Memory B cell (primary cell): ENCODE data around the gene RSPO1.
A peak's percentile ranks its signal among the peaks of the same experiment; 100 is the strongest.

Experiments used
- ATAC-seq: fragments of 150-1000 bp; cut with Tn5 transposase; 2 replicates; pipeline ENCODE4 v1.10.0; 2021; ENCODE audit warnings: low read depth, mild to moderate bottlenecking, moderate library complexity
- DNase-seq, 2 donors: peaks; one replicate each; pipeline ENCODE4 v3.0.0; 2022; ENCODE audit warnings: low spot score in 2 of 2
- H3K27ac Mint-ChIP-seq: one replicate; pipeline ENCODE4 v1.8.0; 2022; ENCODE audit warnings: mild to moderate bottlenecking, moderate library complexity, mixed read lengths
- H3K27me3 Mint-ChIP-seq: one replicate; pipeline ENCODE4 v1.8.0; 2022; ENCODE audit warnings: mixed read lengths
- H3K36me3 Mint-ChIP-seq: one replicate; pipeline ENCODE4 v1.8.0; 2022; ENCODE audit warnings: mild to moderate bottlenecking, mixed read lengths
- H3K4me1 Mint-ChIP-seq: one replicate; pipeline ENCODE4 v1.8.0; 2022; ENCODE audit warnings: mixed read lengths
- H3K4me3 Mint-ChIP-seq: one replicate; pipeline ENCODE4 v1.8.0; 2022; ENCODE audit warnings: mild to moderate bottlenecking, moderate library complexity, mixed read lengths
- H3K9me3 Mint-ChIP-seq: one replicate; pipeline ENCODE4 v1.8.0; 2022; ENCODE audit warnings: mixed read lengths

Gene RSPO1

DNA sequence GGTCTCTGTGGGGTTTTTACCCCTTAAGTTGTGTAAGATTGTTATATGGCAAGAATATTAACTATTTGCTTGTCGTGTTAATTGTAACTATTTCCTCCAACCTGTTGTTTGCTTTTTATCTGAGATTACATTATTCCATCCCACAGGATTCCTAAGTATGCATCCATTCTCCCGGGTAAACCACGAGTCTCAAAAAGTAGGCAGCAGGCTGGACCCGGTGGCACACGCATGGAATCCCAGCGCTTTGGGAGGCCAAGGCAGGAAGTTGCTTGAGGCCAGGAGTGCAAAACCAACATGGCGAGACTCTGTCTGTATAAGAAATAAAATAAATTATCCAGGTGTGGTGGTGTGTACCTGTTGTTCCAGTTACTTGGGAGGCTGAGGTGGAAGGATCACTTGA lies 12.6 kb upstream of the RSPO1 start:
- DNase-seq (no peak), ATAC-seq (no peak)
- Mint-ChIP-seq H3K36me3 (no peaks in the 10 kb centered on the region), H3K9me3 (no peaks in the 10 kb centered on the region), H3K27ac (no peak overlapping the region), H3K27me3 (peaks cover 4% of the 10 kb centered on the region), H3K4me1 (no peaks in the 10 kb centered on the region), H3K4me3 (no peak overlapping the region)

DNA sequence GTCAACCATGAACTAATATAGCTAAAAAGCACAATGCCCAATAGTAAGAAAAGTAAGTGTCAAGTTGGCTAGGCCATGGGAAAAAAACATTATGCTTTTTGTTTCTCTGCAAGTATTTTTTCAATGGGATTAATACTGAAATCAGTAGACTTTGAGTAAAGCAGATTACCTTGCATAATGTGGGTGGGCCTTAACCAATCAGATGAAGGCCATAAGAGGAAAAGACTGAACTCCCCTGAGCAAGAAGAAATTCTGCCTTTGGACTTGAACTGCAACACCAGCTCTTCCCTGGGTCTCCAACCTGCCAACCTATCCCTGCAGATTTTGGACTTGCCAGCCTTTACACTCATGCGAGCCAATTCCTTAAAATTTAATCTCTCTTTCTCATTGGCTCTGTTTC lies 6.4 kb upstream of the RSPO1 start:
- no peak for ATAC-seq
- H3K4me1 Mint-ChIP-seq = no peaks in the 10 kb centered on the region

DNA sequence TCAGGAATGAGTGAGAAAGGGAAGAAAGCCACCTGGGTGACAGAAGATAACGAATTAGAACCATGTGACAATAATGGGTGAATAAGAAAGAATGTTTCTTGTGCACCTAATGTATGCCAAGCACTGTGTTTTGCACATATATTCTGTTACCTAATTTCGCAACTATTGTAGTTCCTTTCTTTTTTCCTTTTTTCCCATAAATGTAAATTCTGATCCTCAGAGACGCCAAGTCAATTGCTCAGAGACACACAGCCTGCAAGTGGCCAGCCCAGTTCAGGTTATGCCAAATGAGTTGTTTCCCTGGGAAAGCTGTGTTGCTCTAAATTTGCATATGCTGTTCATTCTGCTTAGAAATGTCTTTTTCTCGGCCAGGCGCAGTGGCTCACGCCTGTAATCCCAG lies 1.7 kb upstream of the RSPO1 start:
- DNase-seq (no peak), ATAC-seq (no peak)
- peaks cover 6% of the 10 kb centered on the region for H3K4me1 Mint-ChIP-seq
- no peaks in the 10 kb centered on the region for H3K36me3 Mint-ChIP-seq
- H3K27ac Mint-ChIP-seq = no peak overlapping the region
- no peaks in the 10 kb centered on the region for H3K9me3 Mint-ChIP-seq
- no peak overlapping the region for H3K4me3 Mint-ChIP-seq
- H3K27me3 Mint-ChIP-seq = peaks cover 37% of the 10 kb centered on the region

More for the DNA sequence above, 6.4 kb upstream of the RSPO1 start:
- no peak for DNase-seq
- H3K4me3 Mint-ChIP-seq = no peak overlapping the region
- H3K27me3 Mint-ChIP-seq = peaks cover 12% of the 10 kb centered on the region
- H3K27ac Mint-ChIP-seq = no peak overlapping the region
- H3K36me3 Mint-ChIP-seq = no peaks in the 10 kb centered on the region
- H3K9me3 Mint-ChIP-seq = no peaks in the 10 kb centered on the region

DNA sequence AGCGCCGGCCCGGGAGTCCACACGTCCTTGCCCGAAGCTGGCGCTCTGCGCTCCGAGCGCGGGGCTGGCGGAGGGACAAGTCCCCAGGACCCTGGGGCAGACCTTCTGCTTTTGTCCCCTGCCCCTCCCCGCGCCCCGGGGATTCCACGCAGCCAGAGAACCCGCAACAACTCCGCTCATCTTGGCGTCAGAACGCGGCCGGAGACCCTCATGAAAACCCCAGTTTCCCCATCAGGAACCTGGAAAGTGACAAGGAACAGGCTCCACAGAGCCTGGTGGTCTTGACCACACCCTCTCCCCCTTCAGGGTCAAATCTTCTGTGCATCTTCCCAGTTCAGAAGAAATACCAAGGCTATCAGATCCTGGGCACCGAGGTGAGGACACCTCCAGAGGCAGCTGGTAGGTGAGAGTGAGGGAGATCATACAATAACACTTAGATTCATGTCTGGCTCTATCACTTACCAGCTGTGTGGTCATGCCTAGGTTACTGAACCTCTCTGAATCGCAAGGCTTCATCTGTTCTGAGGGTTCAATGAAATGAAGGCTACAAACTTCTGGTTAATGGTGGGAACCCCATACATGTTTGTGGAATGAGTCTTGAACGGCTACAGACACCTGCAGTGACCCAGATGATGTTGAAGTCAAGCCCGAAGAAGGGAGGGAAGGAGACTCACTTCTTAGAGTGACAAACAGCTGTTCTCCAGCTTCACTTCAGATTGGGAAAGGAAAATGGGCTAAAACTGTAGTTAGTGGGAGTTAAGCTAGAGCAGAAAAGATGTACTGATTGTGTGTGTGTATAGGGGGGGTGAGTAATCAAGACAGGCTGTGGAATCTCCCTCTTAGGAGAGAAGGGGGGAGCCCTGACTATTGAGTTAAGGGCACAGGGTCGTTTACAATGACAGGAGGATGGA lies 555 bp upstream of the RSPO1 start:
- Mint-ChIP-seq H3K9me3 (no peaks in the 10 kb centered on the region), H3K4me1 (peaks cover 8% of the 10 kb centered on the region), H3K27ac (no peak overlapping the region), H3K36me3 (no peaks in the 10 kb centered on the region), H3K4me3 (peak overlapping the region; percentile 35), H3K27me3 (peaks cover 46% of the 10 kb centered on the region)
- DNase-seq (no peak), ATAC-seq (no peak)

DNA sequence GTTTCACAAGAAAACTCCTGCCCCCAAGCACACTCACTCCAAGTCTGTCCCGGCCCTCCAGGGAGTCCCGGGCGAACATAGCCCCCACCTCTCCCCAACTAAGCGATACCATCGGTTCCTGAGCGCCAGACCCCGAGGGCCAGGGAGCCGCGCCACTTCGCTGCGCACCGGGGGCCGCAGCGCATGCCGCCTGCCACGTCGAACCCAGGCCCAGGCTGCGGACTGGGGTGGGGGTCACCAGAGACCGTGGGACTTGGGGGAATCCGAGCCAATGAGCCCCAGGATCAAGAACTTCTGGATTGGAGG lies 801 bp downstream of the RSPO1 start:
- Mint-ChIP-seq H3K27me3 (peaks cover 44% of the 10 kb centered on the region), H3K9me3 (no peaks in the 10 kb centered on the region), H3K4me3 (peak overlapping the region; percentile 2), H3K4me1 (peaks cover 8% of the 10 kb centered on the region), H3K36me3 (no peaks in the 10 kb centered on the region), H3K27ac (no peak overlapping the region)
- DNase-seq (no peak), ATAC-seq (no peak)

DNA sequence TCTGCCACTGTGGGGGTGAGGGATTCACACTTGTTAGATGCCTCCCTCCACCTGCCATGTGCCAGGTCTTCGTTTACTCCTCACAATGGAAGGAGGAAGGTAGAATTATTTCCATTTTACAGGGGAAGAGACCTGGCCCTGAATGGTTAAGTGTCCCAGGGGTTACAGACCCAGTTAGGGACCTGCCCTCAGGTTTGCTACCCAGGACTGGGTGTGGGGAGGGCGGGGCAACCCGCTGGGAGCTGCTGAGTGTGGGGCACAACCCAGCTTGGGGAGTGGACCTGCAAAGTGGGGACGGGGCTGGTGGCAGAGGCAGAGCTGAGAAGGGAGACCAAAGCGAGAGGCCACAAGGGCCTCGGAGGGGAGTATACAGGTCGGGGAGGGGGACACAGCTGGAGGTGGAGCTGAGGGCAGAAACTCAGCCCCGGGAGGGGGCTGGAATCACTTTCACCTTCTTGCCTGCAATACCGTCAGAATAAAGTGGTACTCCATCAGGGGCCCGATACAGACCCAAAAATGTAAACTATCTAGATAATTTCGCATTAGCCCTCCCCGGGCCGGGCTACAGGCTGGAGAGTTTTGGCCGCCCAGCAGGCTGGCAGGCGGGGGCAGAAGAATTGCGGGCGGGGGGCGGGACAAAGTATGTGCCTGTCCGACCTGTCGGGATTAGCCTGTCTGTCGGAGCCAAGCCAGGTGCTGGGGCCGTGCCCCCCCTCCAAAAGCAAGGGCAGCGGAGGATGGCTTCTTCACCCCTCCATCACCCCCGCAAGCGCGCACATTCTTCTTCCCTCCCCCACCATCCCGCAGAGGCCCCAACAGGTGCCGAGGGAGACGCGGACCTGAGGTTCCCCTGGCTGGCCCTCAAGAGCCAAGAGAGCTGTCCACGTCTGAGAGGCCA lies 1.4 kb downstream of the RSPO1 start:
- peaks cover 44% of the 10 kb centered on the region for H3K27me3 Mint-ChIP-seq
- peak overlapping the region; percentile 53 for H3K4me3 Mint-ChIP-seq
- H3K36me3 Mint-ChIP-seq = no peaks in the 10 kb centered on the region
- DNase-seq = no peak
- H3K4me1 Mint-ChIP-seq = peaks cover 8% of the 10 kb centered on the region
- ATAC-seq = no peak
- no peaks in the 10 kb centered on the region for H3K9me3 Mint-ChIP-seq
- no peak overlapping the region for H3K27ac Mint-ChIP-seq

DNA sequence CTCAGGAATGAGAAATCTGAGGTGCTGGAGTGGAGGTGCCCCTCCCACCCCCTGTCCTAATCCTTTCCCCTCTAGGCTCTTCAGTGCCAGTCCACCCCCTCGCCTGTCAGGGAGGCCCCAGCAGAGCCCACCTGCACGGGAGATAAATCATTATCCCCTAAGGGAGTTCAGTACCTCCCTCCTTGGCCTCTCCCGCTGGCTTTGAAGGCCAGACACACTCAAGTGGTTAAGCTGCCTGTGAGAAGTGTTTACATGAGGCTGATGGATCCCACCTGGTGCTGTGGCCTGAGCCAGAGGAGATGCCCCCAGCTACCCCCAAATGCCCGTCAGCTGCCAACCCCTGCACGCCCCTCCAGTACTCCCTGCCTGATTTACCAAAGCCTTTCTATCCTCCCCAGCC lies 3.7 kb downstream of the RSPO1 start:
- H3K4me1 Mint-ChIP-seq = peaks cover 8% of the 10 kb centered on the region

DNA sequence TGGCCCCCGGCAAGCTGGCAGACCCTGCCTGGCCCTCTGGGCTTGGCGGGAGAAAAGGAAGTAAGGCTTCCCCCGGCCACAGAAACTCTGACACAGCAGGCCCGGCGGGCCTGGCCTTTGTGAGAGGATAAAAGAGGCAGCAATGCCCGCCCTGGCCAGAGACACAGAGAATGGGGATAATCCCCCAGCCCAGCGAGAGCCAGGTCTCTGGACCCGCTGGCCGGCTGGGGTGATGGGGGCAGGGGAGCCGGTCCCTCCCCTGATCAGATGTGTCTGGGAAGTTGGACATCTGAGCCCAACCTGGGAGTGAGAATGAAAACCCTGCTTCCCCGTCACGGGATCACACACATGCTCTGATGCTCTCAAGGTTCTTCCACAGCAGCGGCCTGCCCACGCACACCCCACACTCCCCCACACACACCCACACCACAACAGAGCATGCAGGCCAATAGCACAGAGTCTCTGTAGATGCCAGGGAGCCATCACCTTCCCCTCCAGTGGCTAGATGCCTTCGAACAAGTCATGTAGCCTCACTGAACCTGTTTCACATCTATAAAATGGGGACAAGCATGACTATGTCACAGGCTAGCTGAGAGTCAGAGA lies 4.2 kb downstream of the RSPO1 start:
- peak; percentile 29 for ATAC-seq

More for the DNA sequence above, 3.7 kb downstream of the RSPO1 start:
- H3K9me3 Mint-ChIP-seq = no peaks in the 10 kb centered on the region
- no peak for ATAC-seq
- peaks cover 45% of the 10 kb centered on the region for H3K27me3 Mint-ChIP-seq
- no peak overlapping the region for H3K4me3 Mint-ChIP-seq
- no peak overlapping the region for H3K27ac Mint-ChIP-seq
- H3K36me3 Mint-ChIP-seq = no peaks in the 10 kb centered on the region
- no peak for DNase-seq

DNA sequence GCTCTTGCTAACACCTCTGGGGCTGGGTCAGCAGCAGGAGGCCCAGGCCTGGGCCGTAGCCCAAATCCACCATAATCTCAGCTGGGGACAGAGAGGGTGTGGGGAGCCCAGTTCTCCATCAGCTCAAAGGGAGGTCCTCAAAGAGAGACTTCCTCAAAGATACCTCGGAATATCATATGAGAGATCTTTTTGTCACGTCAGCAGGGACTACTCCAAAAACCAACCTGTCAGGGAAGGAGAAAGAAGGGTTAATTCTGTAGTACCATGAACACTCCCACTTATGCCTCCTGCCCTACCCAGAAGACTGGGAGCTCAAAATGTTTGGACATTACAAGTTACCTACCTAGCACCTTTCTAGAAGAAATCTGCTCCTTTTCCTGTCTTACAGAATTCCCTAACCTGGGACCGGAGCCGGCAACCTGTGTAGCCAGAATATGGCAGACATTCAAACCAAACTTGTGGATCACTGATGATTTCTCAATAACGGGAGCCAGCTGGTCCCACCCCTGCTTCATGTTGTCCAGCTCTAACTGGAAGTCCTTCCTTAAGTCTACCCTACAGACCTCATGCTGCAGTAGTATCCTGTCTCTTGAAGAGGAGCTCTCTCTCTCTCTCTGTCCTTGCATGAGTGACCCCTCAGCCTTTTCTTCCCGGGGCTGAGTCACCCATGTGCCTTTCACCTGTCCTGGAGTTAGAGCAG lies 4.8 kb downstream of the RSPO1 start:
- peaks cover 5% of the 10 kb centered on the region for H3K4me1 Mint-ChIP-seq
- ATAC-seq (no peak), DNase-seq (no peak)
- no peaks in the 10 kb centered on the region for H3K36me3 Mint-ChIP-seq
- no peak overlapping the region for H3K27ac Mint-ChIP-seq
- peaks cover 43% of the 10 kb centered on the region for H3K27me3 Mint-ChIP-seq
- H3K4me3 Mint-ChIP-seq = no peak overlapping the region
- no peaks in the 10 kb centered on the region for H3K9me3 Mint-ChIP-seq

More for the DNA sequence above, 4.2 kb downstream of the RSPO1 start:
- no peaks in the 10 kb centered on the region for H3K9me3 Mint-ChIP-seq
- H3K4me3 Mint-ChIP-seq = no peak overlapping the region
- peaks cover 42% of the 10 kb centered on the region for H3K27me3 Mint-ChIP-seq
- DNase-seq = no peak
- no peaks in the 10 kb centered on the region for H3K36me3 Mint-ChIP-seq
- H3K27ac Mint-ChIP-seq = no peak overlapping the region
- H3K4me1 Mint-ChIP-seq = peaks cover 8% of the 10 kb centered on the region

DNA sequence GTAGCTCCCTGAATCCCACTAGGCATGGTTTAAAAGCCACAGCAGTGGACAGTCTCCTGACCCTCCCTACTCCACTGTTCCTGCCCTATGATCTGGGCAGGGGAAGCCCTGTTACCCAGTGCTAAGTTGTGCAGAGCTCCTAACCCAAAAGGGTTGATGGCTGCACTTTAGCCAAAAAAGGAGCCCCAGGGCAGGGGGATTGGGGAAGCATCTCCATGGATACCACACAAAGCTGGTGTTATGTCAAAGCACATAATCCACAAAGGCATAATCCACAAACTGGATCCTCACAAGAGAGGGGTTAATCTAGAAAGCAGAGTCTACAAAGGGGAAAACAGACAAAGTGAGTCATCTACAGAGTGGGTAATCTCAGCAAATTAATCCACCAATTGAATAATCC lies 5.7 kb downstream of the RSPO1 start:
- H3K4me3 Mint-ChIP-seq = no peak overlapping the region
- H3K36me3 Mint-ChIP-seq = no peaks in the 10 kb centered on the region
- no peak for ATAC-seq
- no peak for DNase-seq
- H3K9me3 Mint-ChIP-seq = no peaks in the 10 kb centered on the region
- no peak overlapping the region for H3K27ac Mint-ChIP-seq
- peaks cover 3% of the 10 kb centered on the region for H3K4me1 Mint-ChIP-seq
- H3K27me3 Mint-ChIP-seq = peaks cover 45% of the 10 kb centered on the region

DNA sequence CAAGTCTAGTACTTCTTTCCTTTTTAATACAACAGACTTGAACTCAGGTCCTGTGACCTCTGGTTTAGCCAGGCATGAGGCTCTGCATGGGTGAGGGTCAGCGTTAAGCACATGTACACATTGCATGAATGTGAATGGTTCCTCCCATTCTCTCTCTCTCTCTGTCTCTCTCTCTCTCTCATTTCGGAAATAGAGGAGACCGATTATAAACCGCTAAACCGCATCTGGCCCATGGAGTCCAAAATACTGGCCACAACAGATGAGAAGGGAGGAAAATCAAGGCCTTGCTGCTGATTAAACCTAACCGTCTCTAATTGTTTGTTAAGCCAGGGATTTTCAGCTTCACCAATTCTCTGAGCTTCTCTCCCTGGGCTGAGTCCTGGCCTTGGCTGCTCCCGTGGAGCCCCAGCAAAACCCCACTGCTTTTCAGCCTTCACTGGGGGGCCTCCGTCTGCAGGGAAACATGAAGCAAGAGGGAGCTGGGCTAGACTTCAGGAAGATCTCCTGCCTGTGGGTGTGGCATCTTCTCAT lies 6.6 kb downstream of the RSPO1 start:
- peaks cover 45% of the 10 kb centered on the region for H3K27me3 Mint-ChIP-seq
- no peak overlapping the region for H3K4me3 Mint-ChIP-seq
- H3K36me3 Mint-ChIP-seq = no peaks in the 10 kb centered on the region
- H3K4me1 Mint-ChIP-seq = peaks cover 2% of the 10 kb centered on the region
- no peak for ATAC-seq
- no peaks in the 10 kb centered on the region for H3K9me3 Mint-ChIP-seq
- no peak for DNase-seq
- no peak overlapping the region for H3K27ac Mint-ChIP-seq

DNA sequence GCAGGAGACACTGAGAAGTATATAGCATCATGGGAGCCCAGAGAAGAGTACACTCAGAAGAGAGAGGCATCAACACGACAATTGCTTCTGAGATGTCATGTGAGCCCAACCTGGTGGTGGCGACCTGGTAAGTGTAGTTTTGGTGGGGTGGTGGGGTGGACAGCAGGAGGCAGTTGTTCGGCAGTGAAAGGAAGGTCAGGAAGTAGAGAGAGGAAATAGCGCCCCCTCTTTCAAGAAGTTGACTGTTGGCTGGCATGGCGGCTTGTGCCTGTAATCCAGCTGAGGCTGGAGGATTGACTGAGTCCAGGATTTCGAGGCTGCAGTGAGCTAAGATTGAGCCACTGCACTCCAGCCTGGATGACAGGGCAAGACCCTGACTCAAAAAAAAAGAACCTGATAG lies 12.6 kb downstream of the RSPO1 start:
- Mint-ChIP-seq H3K9me3 (no peaks in the 10 kb centered on the region), H3K36me3 (no peaks in the 10 kb centered on the region), H3K27me3 (peaks cover 33% of the 10 kb centered on the region)

DNA sequence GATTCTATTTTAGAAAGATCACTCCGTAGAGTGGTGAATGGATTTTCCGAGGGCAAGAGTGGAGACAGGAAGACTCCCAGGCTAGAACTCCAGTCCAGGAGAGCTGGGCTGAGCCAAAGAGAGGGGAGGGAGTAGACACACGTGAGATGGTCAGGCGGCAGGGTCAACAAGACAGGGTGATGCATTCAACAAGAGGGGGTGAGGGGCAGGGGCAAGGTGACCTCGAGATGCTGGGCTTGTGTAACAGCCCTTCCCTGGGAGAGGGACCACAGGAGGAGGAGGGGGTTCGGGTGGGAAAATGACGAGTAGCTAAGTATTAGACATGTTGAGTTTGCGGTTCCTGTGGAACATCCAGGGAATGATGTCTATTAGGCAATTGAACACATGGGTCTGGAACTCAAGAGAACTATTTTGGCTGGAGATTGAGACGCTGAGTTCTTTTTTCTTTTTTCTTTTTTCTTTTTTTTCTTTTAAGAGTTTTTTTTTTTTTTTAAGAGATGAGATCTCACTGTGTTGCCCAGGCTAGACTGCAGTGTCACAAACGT lies 13.3 kb downstream of the RSPO1 start:
- ATAC-seq (no peak), DNase-seq (no peak)
- no peaks in the 10 kb centered on the region for H3K4me1 Mint-ChIP-seq
- peaks cover 31% of the 10 kb centered on the region for H3K27me3 Mint-ChIP-seq
- no peaks in the 10 kb centered on the region for H3K36me3 Mint-ChIP-seq
- no peak overlapping the region for H3K4me3 Mint-ChIP-seq
- H3K9me3 Mint-ChIP-seq = no peaks in the 10 kb centered on the region
- H3K27ac Mint-ChIP-seq = no peak overlapping the region

More for the DNA sequence above, 12.6 kb downstream of the RSPO1 start:
- DNase-seq (no peak), ATAC-seq (no peak)
- Mint-ChIP-seq H3K4me1 (no peaks in the 10 kb centered on the region), H3K4me3 (no peak overlapping the region), H3K27ac (no peak overlapping the region)
